ENCODE results near the gene RBM47. TPM values are rescaled to one million over a fixed set of nuclear protein-coding genes. Genes with fewer than 3 reads are reported as not detected.

Gene RBM47
- total RNA-seq, 2 donors from 2014 or later, result 4.4 to 13.7 TPM

DNA sequence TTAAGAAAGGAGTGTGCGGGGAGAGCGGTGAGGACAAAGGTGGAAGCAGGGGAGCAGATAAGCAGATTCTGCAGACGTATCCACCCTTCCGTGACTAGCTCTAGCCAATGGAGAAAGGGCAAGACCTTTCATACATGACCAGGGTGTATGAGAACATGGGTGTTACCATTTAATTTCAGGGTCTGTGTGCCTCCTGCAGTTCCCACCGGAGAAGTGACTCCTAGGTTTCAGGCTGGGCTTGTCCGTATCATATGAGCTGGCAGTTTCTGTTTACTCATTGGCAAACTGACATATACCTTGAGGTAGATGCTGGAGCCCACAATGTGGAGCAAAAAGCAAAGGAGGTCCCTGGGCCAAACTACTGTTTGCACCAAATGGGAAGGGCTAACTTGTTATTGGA is 6.8 kb downstream of the RBM47 start:
- no peak overlapping the region for H3K4me3 ChIP-seq
- no peaks in the 10 kb centered on the region for H3K27me3 ChIP-seq
- no peaks in the 10 kb centered on the region for H3K36me3 ChIP-seq
- TF ChIP-seq, protein P1, sequence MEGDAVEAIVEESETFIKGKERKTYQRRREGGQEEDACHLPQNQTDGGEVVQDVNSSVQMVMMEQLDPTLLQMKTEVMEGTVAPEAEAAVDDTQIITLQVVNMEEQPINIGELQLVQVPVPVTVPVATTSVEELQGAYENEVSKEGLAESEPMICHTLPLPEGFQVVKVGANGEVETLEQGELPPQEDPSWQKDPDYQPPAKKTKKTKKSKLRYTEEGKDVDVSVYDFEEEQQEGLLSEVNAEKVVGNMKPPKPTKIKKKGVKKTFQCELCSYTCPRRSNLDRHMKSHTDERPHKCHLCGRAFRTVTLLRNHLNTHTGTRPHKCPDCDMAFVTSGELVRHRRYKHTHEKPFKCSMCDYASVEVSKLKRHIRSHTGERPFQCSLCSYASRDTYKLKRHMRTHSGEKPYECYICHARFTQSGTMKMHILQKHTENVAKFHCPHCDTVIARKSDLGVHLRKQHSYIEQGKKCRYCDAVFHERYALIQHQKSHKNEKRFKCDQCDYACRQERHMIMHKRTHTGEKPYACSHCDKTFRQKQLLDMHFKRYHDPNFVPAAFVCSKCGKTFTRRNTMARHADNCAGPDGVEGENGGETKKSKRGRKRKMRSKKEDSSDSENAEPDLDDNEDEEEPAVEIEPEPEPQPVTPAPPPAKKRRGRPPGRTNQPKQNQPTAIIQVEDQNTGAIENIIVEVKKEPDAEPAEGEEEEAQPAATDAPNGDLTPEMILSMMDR (IDR thresholded peaks at IDR 0.05), result no peak
- DNase-seq (ENCODE audit: low spot score), result no peak
- no peaks in the 10 kb centered on the region for H3K4me1 ChIP-seq
- no peaks in the 10 kb centered on the region for H3K9me3 ChIP-seq
- no peak overlapping the region for H3K27ac ChIP-seq

DNA sequence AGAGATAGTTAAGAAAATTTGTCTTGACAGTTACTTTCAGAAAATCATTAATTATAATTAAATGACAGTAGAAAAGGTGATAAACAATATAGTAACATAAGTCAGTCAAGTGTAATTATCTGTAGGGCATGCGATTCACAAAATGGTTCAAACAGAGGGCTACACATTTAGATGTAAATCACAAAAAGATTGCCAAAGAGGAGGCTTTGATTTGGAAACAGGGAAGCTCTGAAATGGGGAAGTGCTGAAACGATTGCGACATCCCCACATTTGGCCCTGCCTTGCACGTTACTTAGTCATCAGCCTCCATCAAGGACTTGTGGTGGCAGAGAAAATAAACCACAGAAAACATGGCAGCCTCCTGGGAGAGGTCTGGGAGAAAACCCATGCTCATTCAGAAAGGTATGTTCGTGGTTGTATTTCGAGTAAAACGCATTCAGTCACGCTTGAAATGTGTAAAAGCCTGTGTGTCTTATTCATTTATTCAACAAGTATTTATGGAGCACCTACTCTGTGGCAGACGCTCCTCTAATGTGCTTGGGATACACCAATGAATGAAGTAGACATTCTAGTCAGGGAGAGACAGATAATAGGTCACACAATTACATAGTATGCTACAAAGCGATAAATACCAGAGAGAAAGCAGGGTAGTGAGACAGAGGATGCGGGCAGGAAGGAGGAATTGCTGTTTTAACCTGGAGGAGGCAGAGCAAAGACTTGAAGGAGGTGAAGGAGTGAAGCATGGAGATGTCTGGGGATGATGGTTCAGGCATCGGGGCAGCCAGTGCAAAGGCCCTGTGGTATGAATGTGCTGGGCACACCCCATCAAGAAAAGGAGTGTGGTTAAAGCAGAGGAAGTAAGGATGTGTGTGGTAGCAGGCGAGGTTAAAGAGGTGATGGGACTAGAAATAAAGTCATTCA is 7.8 kb downstream of the RBM47 start:
- TF ChIP-seq, protein P1 (IDR thresholded peaks at IDR 0.05), result no peak
- DNase-seq (ENCODE audit: low spot score), result peak; percentile 91
- Histone ChIP-seq H3K27me3 (no peaks in the 10 kb centered on the region), H3K4me3 (no peak overlapping the region), H3K36me3 (no peaks in the 10 kb centered on the region), H3K27ac (no peak overlapping the region), H3K9me3 (no peaks in the 10 kb centered on the region), H3K4me1 (no peaks in the 10 kb centered on the region)

DNA sequence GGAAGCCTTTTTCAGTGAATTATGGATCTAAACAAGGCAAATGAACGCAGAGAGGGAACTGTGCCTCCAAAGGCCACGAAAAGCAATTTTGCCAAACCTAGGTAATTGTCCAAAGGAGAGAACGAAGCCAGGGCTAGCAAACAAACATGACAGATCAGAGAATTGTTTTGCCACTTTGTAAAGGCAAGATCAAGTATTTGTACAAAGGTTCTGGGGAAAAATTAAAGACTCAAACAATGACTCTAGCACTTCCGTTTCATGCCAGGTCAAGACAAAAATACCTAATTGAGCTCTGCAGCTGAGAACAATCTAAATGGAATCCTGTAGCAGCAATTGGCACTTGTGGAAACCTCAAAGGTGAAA is 8.5 kb downstream of the RBM47 start:
- TF ChIP-seq, protein P1 (IDR thresholded peaks at IDR 0.05), result no peak
- H3K27me3 ChIP-seq, result no peaks in the 10 kb centered on the region
- H3K4me3 ChIP-seq, result no peak overlapping the region
- no peaks in the 10 kb centered on the region for H3K4me1 ChIP-seq
- peak overlapping the region in 1 of 2 donors; percentile 19 for H3K27ac ChIP-seq
- no peak for DNase-seq (ENCODE audit: low spot score)
- H3K36me3 ChIP-seq, result no peaks in the 10 kb centered on the region
- H3K9me3 ChIP-seq, result no peaks in the 10 kb centered on the region

DNA sequence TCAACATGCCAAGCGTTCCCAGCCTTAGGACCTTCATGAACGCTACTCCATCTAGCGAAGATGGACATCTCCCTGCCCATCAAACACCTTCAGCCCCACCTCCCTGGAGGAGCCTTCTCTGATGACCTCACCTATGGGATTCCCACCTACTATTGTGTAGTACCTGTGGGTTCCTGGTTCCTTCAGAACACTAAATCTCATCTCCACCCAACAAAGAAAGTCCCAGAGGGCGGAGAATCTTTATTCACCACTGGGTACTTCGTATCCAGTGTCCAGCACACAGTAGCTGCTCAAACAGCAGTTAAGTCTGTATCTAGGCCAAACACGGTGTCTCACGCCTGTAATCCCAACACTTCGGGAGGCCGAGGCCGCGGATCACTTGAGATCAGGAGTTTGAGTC is 10.1 kb downstream of the RBM47 start:
- Histone ChIP-seq H3K9me3 (no peaks in the 10 kb centered on the region), H3K27me3 (no peaks in the 10 kb centered on the region), H3K4me1 (no peaks in the 10 kb centered on the region), H3K27ac (no peak overlapping the region), H3K4me3 (no peak overlapping the region), H3K36me3 (no peaks in the 10 kb centered on the region)
- DNase-seq (ENCODE audit: low spot score), result no peak
- TF ChIP-seq, protein P1 (IDR thresholded peaks at IDR 0.05), result no peak

DNA sequence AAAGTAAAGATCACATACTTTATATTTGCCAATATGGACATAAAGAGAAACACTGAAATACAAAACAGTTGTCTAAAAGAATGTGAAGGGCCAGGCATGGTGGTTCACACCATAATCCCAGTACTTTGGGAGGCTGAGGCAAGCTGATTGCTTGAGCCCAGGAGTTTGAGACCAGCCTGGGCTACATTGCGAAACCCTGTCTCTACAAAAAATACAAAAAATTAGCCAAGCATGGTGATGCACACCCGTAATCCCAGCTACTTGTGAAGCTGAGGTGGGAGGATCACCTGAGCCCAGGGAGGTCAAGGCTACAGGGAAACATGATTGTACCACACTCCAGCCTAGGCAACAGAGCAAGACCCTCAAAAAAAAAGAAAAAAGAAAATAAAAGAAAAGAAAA is 11.8 kb downstream of the RBM47 start:
- Histone ChIP-seq H3K4me1 (no peaks in the 10 kb centered on the region), H3K36me3 (no peaks in the 10 kb centered on the region), H3K9me3 (no peaks in the 10 kb centered on the region), H3K27me3 (no peaks in the 10 kb centered on the region), H3K4me3 (no peak overlapping the region), H3K27ac (no peak overlapping the region)
- DNase-seq (ENCODE audit: low spot score), result no peak
- TF ChIP-seq, protein P1 (IDR thresholded peaks at IDR 0.05), result no peak

All from right atrium auricular region (tissue), 2 donors.